ENCODE results near the gene LAP3.
A peak's percentile ranks its signal among the peaks of the same experiment; 100 is the strongest.
"Not testable (repeated sequence)": the region's sequence is repeated elsewhere in the genome, so short reads cannot be mapped to it uniquely, and the experiment has no call there.

The LAP3 gene

GRCh38 chr4:17562157-17562556 is 14.8 kb upstream of the LAP3 start:
- DNase-seq, result peak; percentile 9

DNA sequence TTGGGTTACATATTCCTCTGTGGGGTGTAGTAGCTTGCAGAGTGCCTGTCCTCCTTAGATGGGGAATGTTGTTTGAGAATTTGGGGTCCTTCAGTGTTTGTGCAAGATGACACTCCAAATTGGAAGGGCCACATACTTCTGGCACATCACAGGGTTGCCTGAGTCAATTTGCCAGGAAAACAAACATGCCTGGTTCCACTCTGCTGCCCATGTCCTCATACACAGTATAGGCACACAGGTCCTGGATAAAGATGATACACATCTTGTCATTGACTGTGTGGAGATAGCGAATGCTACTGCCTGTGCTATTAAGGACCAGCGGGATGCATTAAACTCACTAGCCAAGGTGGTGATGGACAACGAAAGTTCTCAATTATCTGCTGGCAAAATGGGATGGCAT is 11.2 kb upstream of the LAP3 start:
- DNase-seq, result no peak

- peak; percentile 75 for DNase-seq
These were observed 9.7 kb upstream of the LAP3 start for GRCh38 chr4:17567271-17567670.

GRCh38 chr4:17574206-17574605 is 2.8 kb upstream of the LAP3 start:
- DNase-seq, result no peak

GRCh38 chr4:17575177-17575576 is 1.8 kb upstream of the LAP3 start:
- DNase-seq, result not testable (repeated sequence)

DNA sequence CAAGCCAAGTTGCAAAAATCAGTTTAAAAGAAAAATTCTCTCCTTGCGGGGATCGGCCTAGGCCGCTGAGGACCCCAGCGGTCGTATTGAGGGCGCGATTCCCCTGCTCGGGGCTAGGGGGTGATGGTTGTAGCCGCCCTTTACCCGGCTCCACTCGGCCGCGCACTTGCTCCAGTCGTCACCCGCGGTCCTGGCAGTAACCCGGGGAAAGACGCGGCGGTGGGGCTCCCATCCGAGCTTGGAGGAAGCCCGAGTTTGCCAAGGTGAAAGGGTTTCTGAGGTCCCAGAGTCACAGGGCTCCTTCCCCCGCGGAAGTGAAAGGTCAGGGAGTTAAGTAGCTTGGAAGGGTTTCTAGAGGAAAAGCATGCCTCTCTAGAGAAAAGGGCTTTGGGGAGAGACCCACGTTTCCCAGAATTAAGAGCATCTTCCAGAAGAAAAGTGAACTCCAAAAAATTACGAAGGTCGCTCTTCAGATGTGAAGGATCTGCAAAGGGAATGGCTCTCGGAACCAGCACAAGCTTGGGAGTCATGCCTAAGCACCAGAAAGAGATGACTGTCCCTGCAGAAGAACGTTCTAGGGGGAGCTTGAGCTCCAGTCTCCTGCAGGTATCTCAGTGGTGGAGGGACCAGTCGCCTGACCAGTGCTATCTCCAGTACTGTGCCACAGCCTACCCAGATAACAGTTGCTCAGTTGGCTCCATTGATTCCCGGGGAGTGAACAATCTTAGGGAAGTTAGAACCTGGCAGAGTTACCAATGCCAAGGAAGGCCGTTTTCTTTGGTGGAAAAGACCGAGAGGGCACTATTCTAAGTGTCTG is 875 bp downstream of the LAP3 start:
- DNase-seq, result no peak

- no peak for DNase-seq
These were observed 1.5 kb downstream of the LAP3 start for GRCh38 chr4:17578482-17578891.

DNA sequence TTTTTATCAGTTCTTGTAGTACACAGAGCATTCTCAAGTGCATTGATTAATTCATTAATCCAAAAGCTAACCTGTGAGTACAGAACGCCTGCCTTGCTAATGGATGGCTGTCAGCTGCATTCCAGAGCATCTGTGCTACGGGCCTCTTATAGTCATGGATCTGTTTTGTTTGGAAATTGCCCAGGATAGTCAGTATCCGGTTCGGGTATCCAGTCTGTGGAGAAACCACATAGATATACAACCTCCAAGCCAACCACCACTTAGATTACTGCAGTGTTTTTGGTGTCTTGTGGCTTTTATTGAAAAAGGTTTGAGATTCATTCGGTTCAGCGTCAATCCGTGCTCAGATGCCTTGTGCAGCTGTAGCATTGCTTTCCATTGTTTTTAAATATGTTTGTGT is 4.0 kb downstream of the LAP3 start:
- DNase-seq, result peak; percentile 14

- DNase-seq, result no peak
These were observed 6.3 kb downstream of the LAP3 start for GRCh38 chr4:17583276-17583675.

GRCh38 chr4:17583941-17584340 is 6.9 kb downstream of the LAP3 start:
- no peak for DNase-seq

- DNase-seq, result no peak
These were observed 7.7 kb downstream of the LAP3 start for GRCh38 chr4:17584521-17585213.

- DNase-seq, result no peak
These were observed 10.3 kb downstream of the LAP3 start for GRCh38 chr4:17587094-17587822.

DNA sequence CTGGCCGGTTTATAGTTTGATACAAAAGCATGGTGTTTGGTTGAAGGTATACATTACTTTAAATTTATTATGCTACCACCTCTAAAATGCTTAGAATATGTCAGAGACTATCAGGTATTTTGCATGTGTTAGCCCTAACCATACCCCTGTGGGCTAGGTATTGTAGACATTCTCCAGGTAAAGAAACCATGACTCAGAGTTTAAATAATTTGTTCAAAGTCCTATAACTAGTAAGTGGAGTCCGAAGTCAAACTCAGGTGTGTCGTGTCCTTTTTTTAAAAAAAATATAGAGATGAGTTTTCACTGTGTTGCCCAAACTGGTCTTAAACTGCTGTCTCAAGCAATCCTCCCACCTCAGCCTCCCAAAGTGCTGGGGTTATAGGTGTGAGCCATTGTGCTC is 12.4 kb downstream of the LAP3 start:
- no peak for DNase-seq

GRCh38 chr4:17595471-17596005 is 18.5 kb downstream of the LAP3 start:
- DNase-seq, result no peak

DNA sequence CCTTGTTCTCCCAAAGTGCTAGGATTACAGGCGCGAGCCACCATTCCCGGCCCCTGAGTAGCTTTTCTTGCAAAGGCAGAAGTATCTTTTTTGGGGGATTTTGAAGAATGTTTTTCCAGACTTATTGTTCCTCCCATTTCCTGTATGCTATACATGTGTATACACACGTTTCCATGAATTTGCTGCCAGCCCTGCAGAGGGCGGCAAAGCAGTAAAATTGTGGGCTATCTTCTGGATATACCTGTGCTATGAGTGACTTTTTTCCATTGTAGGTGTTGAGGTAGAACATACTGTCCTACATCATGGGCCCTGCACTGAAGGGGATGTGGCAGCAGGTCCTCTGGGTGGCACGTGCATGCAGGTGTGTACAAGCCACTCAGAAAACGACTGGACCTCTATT is 20.5 kb downstream of the LAP3 start:
- no peak for DNase-seq

DNA sequence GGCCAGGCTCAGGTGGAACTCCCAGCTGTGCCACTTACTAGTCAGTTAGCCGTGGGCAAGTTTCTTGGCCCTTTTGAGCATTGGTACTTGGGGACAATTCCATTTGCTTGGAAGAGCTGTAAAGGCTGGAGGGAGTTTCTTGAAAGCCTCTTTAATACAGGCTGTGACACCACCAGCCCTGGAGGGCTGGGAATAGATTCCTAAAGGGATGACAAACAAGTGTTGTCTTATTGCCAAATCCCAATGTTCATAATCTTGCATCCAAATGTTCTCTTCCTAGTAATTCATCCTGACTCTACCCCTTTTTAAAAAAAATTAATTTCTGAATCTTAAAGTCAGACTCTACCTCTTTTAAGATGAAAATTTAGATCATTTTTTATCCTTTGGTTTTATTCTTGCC is 22.8 kb downstream of the LAP3 start:
- no peak for DNase-seq

GRCh38 chr4:17605236-17605635 is 28.2 kb downstream of the LAP3 start:
- DNase-seq, result no peak

DNA sequence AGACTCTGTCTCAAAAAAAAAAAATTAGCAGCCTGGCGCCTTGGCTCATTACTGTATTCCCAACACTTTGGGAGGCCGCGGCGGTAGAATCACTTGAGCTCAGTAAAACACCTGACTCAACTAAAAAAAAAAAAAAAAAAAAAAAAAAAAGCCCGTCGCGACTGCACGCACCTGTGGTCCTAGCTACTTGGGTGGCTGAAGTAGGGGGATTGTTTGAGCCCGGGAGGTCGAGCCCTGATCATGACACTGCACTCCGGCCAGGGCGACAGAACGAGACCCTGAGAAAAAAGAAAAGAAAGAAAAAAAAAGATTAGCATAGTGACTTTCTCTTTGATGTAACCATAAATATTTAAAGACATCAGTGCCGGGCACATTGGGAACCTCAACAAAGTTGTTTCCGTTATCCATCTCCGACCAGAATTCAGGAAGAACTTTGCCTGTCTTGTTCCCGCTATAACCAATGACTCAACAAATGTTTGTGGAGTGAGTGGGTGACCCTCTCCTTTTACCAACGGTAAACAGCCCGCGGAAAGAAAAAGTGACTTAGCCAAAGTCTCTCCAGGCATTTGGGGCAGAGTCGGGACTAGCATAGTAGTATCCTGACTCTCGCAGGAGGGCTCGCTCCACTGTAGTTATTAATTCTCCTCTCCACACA is 36.9 kb downstream of the LAP3 start:
- peak; percentile 64 for DNase-seq

DNA sequence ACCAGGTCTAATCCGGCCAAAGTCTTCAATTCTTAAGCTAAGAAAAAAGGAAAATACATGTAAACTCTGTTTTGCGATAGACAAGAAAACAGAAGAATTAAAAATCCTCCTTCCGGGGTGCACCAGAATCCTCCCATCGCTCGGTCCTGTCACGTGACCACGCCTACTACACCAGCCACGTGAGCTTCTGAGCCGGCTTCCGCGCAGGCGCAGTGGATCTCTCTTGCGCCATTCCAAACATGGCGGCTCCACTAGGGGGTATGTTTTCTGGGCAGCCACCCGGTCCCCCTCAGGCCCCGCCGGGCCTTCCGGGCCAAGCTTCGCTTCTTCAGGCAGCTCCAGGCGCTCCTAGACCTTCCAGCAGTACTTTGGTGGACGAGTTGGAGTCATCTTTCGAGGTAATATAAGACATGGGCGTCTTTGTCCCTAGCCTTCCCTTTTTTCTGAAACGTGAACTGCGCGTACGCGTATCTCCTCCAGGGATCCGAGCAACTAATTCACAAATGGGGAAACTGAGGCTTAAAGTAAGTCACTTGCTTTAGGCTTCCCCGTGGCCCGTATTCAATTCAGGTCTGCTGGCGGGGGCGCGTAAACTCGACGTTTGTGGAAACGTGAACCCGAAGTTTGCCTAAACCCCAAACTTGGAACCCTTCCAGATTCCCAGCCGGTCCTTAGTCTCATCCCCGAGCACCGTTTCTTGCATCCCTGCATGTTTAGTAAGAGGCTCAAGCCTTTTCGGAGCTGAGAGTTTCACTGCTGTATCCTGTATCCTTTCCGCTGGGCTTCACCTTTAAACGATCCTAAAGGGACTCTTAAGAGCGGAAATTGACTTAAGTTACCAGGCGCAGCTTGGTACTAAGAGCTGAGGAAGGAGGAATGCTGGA is 37.7 kb downstream of the LAP3 start, which contains the start of gene MED28:
Gene MED28, plus strand, starts transcription at position 226 of the 884 bp plus-strand sequence. Its CDS starts 14 bp downstream, at position 240.
- DNase-seq, result peak; percentile 96

DNA sequence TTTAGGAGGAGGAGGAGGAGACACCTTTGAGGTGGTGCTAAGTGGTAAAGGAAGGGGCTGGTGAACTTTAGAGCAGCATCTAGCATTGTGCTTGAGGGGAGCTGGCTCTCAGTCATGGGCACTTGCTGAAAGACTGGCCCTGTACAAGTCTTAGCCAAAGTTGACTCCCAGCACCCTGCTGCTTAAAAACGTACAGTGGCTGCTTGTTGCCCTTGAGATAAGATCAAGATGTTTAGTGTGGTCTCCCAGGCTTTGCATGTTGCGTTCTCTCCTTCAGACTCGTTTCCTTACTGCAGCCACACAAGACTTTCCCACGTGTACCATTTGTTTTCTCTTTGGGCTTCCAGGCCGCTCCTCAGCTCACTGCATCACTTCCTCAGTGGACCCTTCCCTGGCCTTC is 39.3 kb downstream of the LAP3 start:
- DNase-seq, result no peak

DNA sequence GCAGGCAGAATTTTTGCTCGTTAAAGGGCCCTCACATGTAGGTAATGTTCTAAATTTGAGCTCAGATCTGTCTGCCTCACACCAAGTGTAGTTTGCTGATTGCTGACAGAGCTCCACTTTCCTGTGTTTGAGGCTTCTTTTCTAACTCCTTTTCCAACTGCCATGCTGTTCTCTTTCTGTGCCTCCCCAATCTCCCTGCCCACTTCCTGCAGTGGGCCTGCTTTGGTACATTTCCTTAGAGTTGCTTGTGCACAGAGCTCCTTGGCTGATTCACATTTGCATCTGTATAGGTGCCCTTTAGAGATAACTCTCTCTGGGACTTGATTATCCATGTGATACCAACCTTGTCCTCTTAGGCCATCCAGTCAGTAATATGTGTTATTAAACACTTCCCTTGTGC is 41.9 kb downstream of the LAP3 start:
- DNase-seq, result no peak
